ENCODE results near the gene VASH2.

Gene VASH2

DNA sequence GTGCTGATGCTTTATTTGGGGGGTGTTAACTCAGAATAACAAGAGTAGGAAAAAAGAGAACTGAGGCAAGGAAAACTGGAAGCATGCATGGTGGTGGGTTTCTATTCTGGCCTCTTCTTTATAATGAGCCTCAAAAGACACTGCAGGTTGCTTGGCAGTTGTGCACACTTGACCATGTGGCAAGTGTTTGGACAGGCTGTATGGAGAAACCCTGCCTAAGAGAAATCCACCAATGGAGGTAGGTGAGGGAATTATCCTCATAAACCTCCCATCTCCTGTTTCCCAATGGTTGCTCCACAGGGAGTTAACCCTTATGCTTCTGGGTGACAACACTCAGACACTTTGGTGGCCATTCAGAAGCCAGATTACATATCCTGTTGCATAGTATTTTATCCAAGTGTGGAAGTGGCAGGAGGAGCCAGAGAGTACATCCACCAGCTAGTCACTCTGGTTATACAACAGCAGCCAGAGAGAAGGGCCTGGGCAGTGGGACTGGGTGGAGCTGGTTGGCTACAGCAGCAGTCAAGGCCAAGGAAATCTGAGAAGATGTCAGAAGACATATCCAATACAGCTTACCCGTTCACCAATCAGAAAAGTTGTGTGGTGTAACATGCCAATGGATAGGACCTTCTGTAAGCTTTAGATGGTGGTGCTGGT is 16.4 kb upstream of the VASH2 start:
- DNase-seq (ENCODE audit: low read depth, low spot score), result no peak
- no peak overlapping the region for H3K4me3 ChIP-seq (ENCODE audit: low read depth, low read length)
- in situ Hi-C loops (cut with HindIII; ENCODE audit: low sequenced_read_pairs), result no loop called here
- TF ChIP-seq, protein P1, sequence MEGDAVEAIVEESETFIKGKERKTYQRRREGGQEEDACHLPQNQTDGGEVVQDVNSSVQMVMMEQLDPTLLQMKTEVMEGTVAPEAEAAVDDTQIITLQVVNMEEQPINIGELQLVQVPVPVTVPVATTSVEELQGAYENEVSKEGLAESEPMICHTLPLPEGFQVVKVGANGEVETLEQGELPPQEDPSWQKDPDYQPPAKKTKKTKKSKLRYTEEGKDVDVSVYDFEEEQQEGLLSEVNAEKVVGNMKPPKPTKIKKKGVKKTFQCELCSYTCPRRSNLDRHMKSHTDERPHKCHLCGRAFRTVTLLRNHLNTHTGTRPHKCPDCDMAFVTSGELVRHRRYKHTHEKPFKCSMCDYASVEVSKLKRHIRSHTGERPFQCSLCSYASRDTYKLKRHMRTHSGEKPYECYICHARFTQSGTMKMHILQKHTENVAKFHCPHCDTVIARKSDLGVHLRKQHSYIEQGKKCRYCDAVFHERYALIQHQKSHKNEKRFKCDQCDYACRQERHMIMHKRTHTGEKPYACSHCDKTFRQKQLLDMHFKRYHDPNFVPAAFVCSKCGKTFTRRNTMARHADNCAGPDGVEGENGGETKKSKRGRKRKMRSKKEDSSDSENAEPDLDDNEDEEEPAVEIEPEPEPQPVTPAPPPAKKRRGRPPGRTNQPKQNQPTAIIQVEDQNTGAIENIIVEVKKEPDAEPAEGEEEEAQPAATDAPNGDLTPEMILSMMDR (IDR thresholded peaks at IDR 0.05; ENCODE audit: low read depth, low read length), result no peak

GRCh38 chr1:212935387-212935981 is 14.9 kb upstream of the VASH2 start:
- in situ Hi-C loops (cut with HindIII; ENCODE audit: low sequenced_read_pairs), result no loop called here
- TF ChIP-seq, protein P1 (IDR thresholded peaks at IDR 0.05; ENCODE audit: low read depth, low read length), result no peak
- no peak for DNase-seq (ENCODE audit: low read depth, low spot score)
- H3K4me3 ChIP-seq (ENCODE audit: low read depth, low read length), result no peak overlapping the region

GRCh38 chr1:212937034-212937433 is 13.3 kb upstream of the VASH2 start:
- DNase-seq (ENCODE audit: low read depth, low spot score), result no peak
- TF ChIP-seq, protein P1 (IDR thresholded peaks at IDR 0.05; ENCODE audit: low read depth, low read length), result no peak
- no peak overlapping the region for H3K4me3 ChIP-seq (ENCODE audit: low read depth, low read length)
- in situ Hi-C loops (cut with HindIII; ENCODE audit: low sequenced_read_pairs), result no loop called here

GRCh38 chr1:212938846-212939245 is 11.5 kb upstream of the VASH2 start:
- in situ Hi-C loops (cut with HindIII; ENCODE audit: low sequenced_read_pairs), result no loop called here
- no peak overlapping the region for H3K4me3 ChIP-seq (ENCODE audit: low read depth, low read length)
- no peak for DNase-seq (ENCODE audit: low read depth, low spot score)
- TF ChIP-seq, protein P1 (IDR thresholded peaks at IDR 0.05; ENCODE audit: low read depth, low read length), result no peak

GRCh38 chr1:212941452-212941851 is 8.9 kb upstream of the VASH2 start:
- TF ChIP-seq, protein P1 (IDR thresholded peaks at IDR 0.05; ENCODE audit: low read depth, low read length), result no peak
- H3K4me3 ChIP-seq (ENCODE audit: low read depth, low read length), result no peak overlapping the region
- in situ Hi-C loops (cut with HindIII; ENCODE audit: low sequenced_read_pairs), result no loop called here
- no peak for DNase-seq (ENCODE audit: low read depth, low spot score)

- in situ Hi-C loops (cut with HindIII; ENCODE audit: low sequenced_read_pairs), result no loop called here
- TF ChIP-seq, protein P1 (IDR thresholded peaks at IDR 0.05; ENCODE audit: low read depth, low read length), result no peak
- H3K4me3 ChIP-seq (ENCODE audit: low read depth, low read length), result no peak overlapping the region
- no peak for DNase-seq (ENCODE audit: low read depth, low spot score)
These were observed 7.5 kb upstream of the VASH2 start for GRCh38 chr1:212942679-212943392.

Data from astrocyte of the spinal cord (primary cell).